Peyer's patch (tissue), 4 donors: ENCODE results near the gene RIPPLY3.

Source experiments
- POLR2A ChIP-seq, 2 donors: fragments of 450-650 bp; IDR thresholded peaks; one replicate each; pipeline ENCODE4 v1.5.1; 2017; ENCODE audit warnings: antibody characterized with exemption in 2 of 2, mild to moderate bottlenecking in 2 of 2, moderate library complexity in 2 of 2
- TF ChIP-seq, protein P1 (sequence below), 6 experiments: fragments of 450-650 bp in 4 of 6; fragments of 200-600 bp in 2 of 6; sonication (generic) in 1 of 6; IDR thresholded peaks; one replicate each; pipeline ENCODE4 v1.5.1; 2017 to 2019; ENCODE audit warnings: antibody characterized with exemption in 6 of 6, mild to moderate bottlenecking in 3 of 6, moderate library complexity in 1 of 6

DNA sequence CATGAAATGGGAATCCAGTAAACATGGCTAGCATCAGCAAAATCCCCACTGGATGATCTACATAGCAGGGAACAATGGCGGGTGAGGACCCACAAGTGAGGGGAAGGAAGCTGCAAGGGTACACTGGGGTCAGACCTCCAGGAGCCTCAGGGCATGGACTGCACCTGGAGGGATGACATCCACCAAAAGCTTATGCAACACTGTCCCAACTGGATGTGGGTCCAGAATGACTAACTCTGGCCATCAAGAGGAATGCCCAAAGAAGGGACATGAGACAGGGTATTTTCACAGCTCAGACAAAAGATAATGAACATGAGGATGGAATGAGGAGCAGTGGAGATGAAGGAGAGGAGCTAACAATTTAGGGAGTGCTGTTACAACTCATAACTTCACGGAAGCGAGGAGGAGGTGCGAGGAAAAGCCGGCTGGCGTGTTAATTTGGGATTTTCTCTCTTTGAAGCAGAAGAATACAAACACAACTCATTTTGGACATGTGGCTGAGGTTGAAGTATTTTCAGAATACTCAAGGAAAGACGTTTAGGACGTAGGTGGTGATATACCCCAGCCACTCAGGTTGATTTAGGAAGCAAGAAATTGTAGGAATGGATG, 45.7 kb upstream of the RIPPLY3 start:
- TF ChIP-seq, protein P1, sequence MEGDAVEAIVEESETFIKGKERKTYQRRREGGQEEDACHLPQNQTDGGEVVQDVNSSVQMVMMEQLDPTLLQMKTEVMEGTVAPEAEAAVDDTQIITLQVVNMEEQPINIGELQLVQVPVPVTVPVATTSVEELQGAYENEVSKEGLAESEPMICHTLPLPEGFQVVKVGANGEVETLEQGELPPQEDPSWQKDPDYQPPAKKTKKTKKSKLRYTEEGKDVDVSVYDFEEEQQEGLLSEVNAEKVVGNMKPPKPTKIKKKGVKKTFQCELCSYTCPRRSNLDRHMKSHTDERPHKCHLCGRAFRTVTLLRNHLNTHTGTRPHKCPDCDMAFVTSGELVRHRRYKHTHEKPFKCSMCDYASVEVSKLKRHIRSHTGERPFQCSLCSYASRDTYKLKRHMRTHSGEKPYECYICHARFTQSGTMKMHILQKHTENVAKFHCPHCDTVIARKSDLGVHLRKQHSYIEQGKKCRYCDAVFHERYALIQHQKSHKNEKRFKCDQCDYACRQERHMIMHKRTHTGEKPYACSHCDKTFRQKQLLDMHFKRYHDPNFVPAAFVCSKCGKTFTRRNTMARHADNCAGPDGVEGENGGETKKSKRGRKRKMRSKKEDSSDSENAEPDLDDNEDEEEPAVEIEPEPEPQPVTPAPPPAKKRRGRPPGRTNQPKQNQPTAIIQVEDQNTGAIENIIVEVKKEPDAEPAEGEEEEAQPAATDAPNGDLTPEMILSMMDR (IDR thresholded peaks at IDR 0.05), result no peak
- no peak for TF ChIP-seq POLR2A (IDR thresholded peaks at IDR 0.05)
